ENCODE data around the gene MBOAT2.

DNA sequence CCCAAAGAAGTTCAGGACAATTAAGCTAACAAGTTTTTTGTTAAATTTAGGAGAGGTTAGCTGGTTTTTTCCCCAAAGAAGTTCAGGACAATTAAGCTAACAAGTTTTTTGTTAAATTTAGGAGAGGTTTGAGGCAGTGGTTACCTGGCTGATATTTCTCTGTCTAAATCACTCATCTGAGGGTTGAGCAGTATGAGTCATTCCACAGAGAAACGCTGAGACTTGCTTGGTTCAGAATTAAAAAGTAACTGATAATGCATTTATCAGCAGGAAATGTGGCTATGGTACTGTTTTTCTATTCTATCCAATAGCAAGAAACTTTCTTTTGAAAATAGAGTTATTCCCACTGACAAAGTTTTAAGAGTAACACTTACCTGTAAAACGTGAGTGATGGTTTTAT lies 143.2 kb downstream of the MBOAT2 start:
- TF ChIP-seq EZH2 (IDR thresholded peaks at IDR 0.05; ENCODE audit: insufficient read depth, poor library complexity, severe bottlenecking) (no peak), EZH2phosphoT487 (IDR thresholded peaks at IDR 0.05; ENCODE audit: insufficient read depth, low read depth) (no peak)
